Head of caudate nucleus (tissue), 42 donors: ENCODE measurements around the gene NAA60.

ENCODE experiments used
- DNase-seq, 42 donors: peaks; one replicate each; pipeline versions ENCODE4 v3.0.0 to v3.0.0-alpha.2; 2020 to 2021; ENCODE audit warnings: mixed read lengths in 7 of 42
- intact Hi-C: fragments of 100-400 bp; cut with DNase I; formaldehyde crosslinking; loops from one replicate; pipeline ENCODE4 v1.15.0; 2022

NAA60 gene

DNA sequence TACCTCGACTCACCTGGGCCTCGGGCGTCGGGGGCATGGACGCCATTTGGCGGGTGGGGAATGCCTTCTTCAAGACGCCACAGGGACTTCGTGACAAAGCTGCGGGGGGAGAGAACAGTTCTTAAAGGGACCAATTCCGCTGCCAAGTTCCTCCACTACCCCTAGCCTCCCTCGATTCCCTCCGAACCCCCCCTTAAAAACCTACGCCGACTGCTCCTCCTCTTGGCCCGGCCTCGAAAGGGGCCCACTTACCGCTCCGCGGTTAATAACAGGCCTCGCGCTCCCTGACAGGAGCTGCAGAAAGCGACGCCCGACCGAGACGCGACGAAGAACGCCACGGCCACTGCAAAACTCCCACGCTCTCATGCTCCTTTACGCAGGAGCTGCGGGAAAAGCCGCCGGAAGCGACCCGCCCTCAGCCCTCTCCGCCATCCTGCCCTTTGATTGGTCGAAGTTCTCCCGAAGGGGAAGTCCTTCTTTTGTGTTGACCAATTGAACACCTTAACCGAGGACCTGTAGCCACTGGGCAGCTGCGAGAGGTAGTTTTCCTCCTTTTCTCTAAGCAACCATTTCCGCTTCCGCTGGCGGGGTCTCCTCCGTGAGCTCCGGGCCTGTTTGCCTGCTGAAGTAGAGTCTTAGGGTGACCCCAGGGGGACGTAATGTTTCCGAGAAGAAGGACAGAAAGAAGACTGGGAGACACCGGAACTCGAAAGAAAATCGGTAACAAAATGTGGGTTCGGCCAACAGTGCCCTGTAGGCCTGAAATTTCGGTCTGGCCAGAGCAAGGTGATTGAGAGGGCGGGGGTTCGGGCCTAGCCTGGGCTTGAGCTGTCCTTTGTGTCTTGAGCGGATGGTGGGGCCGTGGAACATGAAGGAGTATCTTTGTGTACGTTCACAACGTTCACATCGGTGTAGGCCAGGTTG is at the start of gene NAA60, which contains the start of gene ZNF597:
Gene NAA60 (plus strand): TSS at position 573 of the 924 bp plus-strand sequence. CDS start 32,548 bp downstream, outside the sequence.
Gene ZNF597 (minus strand): TSS at position 397 of the 924 bp plus-strand sequence. CDS start 351 bp downstream, at position 46.
- intact Hi-C loops = no loop called here
- DNase-seq = peak; percentile 74 to 94 (median 87)

DNA sequence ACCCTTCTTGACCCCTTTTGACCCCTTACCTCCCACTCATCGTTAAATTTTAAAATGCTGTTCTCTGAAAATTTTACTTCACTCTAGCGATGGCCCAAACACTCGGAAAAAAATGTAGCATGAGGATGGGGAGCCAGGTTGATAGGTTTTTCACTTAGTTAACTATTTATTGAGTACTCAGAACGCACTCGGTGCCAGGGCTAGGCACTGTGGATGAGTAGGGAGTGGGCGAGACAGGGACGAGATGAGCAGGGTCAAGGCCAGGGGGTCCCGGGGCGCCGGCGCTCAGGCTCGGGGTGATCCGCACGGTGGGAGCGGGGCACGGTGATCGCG is 43.1 kb upstream of the NAA60 start:
- intact Hi-C loops = loop anchor here (2.0 to 10.0 kb wide), 2 partner anchors 56 to 106 kb away; no protein-coding TSS in a partner anchor
- no peak for DNase-seq

DNA sequence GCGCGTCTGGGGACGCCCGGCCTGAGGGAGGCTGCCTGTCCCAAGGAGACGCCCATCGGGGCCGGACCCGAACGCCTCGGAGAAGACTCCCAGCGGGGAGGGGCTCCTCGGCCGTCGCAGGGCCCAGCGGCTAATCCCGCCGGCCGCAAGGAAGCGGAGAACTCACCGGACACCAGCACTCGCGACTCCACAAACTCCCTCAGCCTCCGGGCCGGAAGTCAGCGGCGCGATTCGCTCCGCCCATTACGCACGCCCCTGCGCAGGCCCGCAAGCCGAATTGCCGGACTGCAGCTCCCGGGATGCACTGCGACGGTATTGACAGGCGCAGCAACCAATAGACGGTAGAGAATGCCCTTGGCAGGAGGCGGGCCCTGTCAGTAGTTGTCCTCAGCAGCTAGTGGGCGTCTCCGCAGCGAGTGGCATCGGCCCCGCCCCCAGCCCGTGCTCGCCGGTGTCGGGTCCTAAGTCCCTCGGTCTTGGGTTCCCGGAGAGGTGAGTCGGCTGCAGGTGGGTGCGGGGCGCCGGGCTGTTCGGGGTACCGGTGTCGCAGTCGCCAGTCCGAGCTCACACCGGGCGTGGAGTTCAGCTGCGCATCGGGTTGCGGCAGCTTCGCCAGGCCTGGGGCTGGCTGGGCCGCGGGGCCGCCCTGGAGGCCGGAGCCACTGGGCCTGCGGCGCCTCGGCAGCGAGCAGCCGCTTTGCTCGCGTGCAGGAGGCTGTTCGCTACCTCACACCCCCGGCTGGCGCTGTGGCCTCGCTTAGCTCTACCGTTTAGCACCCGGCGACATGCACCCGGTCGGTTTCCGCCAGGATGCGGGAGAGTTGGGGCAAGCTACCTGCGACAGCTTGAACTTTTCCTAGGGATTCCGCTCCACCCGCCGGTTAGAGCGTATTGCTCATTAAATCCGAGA is 42.4 kb upstream of the NAA60 start, which contains the start of the genes ZNF174 and ZSCAN32:
Gene ZNF174 (plus strand): TSS at position 437 of the 910 bp plus-strand sequence. CDS start 790 bp downstream, outside the sequence.
Gene ZSCAN32 (minus strand): TSS at position 226 of the 910 bp plus-strand sequence. CDS start 3,447 bp downstream, outside the sequence.
- peak; percentile 97 to 100 (median 99) for DNase-seq
- intact Hi-C loops = loop anchor here (2.0 to 10.0 kb wide), 2 partner anchors 56 to 106 kb away; no protein-coding TSS in a partner anchor

DNA sequence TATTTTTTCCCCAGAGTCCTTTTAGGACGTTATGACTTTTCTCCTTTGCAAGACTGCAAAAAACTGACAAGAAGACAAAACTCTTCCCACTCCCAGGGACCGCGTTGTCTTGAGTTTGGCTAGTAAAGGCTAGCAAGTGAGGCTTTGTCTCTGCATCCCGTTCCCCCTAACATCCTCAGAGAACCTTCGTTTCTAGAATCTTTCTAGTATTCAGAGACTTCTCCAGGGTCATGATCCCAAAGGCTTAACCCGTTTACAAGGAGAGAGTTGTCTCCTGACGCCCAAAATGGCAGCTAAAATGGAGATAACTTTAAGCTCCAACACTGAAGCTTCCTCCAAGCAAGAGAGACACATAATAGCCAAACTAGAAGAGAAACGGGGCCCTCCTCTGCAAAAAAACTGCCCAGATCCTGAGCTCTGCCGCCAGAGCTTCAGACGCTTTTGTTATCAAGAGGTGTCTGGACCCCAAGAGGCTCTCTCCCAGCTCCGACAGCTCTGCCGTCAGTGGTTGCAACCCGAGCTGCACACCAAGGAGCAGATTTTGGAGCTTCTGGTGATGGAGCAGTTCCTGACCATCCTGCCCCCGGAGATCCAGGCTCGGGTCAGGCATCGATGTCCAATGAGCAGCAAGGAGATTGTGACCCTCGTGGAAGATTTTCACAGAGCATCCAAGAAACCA is 41.6 kb upstream of the NAA60 start:
- DNase-seq = peak in 3 of 42 donors; percentile 9 to 39 (median 17)
- intact Hi-C loops = loop anchor here (2.0 to 10.0 kb wide), 2 partner anchors 55 to 107 kb away; no protein-coding TSS in a partner anchor

DNA sequence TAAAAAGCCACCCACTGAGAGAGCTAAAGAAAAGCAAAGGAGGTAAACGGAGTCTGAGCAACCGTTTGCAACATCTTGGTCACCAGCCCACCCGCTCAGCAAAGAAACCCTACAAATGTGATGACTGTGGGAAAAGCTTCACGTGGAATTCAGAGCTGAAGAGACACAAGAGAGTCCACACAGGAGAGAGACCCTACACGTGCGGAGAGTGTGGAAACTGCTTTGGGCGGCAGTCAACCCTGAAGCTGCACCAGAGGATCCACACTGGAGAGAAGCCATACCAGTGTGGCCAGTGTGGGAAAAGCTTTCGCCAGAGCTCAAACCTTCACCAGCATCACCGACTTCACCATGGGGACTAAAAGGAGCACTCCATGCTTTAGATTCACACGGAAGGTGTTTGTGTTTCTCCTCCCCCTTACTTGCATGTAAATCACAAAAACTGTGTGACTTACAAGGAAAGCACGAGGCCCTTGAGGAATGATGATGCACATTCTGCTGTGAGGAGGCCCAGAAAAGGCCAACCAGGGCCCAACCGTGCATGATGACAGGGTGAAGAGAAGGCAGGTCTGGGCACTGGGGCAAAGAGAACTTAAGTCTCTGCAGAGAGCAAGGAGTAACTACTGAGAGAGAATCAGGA is 34.8 kb upstream of the NAA60 start:
- no peak for DNase-seq
- intact Hi-C loops = loop anchor here (10.0 kb wide), 1 partner anchor 114 kb away; no protein-coding TSS in a partner anchor

DNA sequence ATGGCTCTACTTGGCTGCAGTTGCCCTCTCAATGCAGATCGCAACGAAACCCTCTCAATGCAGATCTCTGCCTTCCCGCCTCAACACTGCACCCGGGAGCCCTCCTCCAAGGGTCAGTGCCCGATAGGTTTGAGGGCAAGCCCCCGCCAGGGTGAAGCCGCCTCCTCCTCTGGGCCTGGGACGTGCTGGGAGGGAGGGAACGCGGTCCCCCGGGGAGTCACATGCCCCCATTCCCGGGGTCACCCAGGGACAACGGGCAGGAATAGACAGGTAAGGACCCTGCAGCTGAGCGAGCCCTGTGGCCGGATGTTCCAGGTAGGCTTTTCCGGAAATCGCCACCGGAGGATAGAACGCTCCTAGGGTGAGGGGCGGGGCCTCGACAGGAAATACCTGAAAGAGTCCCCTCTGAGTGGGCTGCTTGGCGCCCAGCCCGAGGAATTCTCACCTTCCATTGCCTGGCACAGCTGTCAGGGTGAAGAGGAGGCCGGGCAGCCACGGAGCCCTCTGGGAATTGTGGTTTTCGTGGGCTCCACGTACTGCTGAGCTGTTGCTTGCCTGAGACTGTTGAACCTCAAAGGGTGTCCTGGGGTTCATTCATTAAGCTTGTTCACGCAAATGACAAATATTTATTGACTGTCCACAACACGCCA is 29.6 kb upstream of the NAA60 start:
- DNase-seq = peak in 22 of 42 donors; percentile 5 to 57 (median 21)
- intact Hi-C loops = no loop called here

DNA sequence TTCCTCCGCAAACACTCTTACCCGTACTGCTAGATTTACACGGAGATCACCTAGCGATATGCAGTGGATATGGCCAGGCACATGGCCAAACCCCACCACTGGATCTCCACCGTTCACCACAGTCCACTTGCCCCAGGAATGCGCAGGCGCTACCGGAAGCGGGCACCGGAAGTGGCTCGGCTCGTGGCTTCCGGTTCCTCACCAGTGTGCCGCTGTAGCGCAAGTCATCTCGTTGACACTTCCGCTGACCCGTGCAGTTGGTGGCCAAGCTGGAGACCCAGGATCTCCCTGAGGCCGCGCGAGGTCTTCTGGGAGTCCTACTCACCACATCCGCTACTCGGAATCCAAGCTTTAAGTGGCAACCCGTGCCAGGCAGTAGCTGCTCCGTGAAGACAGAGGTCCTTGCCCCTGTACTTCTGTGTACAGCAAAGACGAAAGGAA is 11.7 kb upstream of the NAA60 start:
- peak in 40 of 42 donors; percentile 29 to 75 (median 52) for DNase-seq
- intact Hi-C loops = no loop called here

DNA sequence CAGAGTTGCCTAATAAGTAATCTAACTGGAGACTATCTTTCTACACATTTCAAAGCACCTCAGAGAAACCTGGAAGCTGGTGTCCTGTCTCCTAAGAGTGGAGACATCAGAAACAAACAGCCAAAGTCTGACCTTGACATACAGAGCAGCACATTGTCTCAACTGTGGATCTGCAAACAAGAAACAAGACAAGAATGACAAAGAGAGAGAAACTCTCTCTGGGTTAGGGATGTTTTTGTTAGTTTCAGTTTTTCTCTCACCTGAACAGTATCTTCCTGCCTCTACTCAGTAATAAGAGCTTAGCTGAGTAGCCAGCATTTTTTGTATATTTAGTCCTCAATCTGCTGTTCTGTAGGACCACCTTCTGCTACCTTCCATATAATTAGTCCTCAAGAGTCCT is 9.1 kb upstream of the NAA60 start:
- intact Hi-C loops = no loop called here
- no peak for DNase-seq

DNA sequence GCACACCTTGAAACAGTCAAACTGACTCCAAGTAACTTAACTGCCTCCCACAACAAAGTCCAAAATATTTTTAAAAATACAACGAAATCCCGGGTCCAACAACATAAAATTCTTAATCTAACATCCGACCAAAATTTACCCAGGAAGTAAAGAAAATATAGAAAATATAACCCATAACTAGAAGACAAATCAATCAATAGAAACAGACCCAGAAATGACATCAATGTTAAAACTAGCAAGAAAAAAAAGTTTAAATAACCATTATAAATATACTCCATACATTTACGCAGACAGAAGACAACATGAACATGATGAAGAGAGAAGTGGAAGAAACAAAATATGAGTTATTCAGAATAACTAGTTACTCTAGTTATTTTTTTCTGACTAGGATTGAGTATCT is 3.8 kb upstream of the NAA60 start:
- intact Hi-C loops = no loop called here

DNA sequence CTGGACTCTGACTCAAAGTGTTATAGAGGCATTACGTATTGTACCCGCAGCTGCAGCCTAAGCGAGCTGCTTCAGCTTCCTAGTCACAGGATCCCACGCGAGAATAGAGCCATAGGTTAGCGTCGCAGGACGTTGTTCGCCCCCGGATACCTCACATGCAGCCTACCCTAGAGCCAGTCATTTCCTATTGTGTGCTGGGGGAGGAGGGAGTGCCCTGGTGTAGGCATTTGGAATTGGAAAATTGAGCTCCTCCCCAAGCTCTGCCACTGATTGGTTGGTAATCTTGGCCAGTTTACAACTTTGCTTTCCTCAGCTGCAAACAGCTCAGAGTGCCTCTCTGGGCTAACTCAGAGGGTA is 530 bp downstream of the NAA60 start:
- DNase-seq = peak in 22 of 42 donors; percentile 19 to 69 (median 41)
- intact Hi-C loops = no loop called here

More for the DNA sequence above, 3.8 kb upstream of the NAA60 start:
- no peak for DNase-seq

DNA sequence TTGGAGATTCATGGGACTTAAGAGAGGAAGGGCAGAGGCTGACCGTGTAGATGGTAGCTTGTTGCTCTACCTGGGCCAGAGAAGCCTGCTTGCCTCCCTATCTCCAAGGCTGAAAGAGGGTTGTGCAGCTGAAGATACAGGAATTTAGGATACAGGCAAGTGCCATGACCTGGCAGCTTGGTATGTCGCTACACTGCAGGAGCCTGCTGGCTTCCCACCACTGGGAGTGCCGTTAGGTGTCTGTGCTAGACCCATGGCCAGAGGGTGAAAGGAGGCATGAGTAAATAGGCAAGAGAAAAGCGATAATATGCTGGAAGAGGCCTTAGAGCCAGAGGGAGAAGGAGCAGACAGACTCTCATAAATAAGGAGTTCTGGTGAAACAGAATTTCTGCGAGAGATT is 10.6 kb downstream of the NAA60 start:
- intact Hi-C loops = loop anchor here (10.0 kb wide), 2 partner anchors 149 to 189 kb away; partner anchors contain the start of genes TIGD7 and ZNF75A
- no peak for DNase-seq

DNA sequence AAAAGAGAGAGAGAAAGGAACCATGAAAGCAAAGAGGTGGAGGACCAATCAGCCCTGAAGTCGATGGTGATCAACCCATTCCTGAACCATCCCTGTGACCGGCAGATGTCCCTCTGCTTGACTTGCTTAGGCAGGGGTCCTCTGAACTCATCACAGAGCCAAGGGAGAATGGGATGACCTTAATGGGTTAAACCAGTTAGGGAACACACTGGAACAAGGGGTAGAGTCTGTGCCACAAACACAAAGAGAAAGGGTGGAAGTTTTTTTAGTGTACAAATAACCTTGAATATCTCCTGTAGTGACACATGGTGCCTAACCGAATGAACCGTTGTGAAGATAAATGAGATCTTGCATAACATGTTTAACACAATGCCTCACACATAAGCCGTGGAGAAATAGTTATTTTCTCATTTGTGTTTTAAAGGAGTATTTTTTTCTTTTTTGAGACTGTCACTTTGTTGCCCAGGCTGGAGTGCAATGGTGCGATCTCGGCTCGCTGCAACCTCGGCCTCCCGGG is 11.2 kb downstream of the NAA60 start:
- DNase-seq = no peak
- intact Hi-C loops = loop anchor here (5.0 to 10.0 kb wide), 3 partner anchors 48 to 190 kb away; partner anchors contain the start of genes CLUAP1, TIGD7 and ZNF75A

DNA sequence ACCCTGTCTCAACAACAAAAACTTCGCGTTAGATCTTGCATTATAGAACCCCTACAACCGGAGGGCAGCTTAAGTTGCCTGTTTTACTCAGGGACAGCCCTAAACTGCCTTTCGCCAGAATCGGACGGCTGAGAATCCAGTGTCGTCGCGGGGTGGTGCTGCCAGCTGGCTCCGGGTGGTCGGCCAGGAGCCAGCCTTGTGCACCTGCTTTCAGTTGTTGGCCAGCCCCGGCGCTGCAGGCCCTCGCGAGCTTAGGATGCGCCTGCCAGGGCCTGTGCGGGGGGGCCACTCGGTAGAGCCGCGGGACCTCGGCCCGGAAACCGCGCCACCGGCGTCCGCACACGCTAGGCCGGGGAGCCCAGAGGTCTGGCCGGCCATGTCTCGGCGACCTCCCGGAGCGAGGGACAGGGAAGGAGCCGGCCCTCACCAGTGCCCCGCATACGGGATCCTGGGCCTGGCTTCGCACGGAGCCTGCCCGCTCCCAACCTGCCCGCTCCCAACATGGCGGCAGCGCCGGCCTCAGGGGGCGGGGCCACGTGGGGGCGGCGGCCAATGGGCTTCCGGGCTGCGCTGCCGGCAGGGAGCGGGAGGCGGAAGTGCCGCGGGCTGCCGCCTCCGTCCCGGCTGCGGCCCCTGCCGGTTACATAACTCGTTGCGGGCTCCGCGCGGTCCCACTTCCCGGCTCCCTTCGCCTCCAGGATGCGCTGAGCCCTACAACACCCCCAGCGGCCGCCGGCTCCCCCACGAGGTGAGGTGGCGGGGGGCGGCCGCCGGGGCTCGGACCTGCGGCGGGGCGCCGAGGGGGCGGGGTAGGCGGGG is 14.2 kb downstream of the NAA60 start:
- intact Hi-C loops = loop anchor here (2.0 to 10.0 kb wide), 4 partner anchors 45 to 193 kb away; partner anchors contain the start of genes CLUAP1, TIGD7, ZNF174 and ZNF75A
- peak; percentile 77 to 95 (median 90) for DNase-seq

DNA sequence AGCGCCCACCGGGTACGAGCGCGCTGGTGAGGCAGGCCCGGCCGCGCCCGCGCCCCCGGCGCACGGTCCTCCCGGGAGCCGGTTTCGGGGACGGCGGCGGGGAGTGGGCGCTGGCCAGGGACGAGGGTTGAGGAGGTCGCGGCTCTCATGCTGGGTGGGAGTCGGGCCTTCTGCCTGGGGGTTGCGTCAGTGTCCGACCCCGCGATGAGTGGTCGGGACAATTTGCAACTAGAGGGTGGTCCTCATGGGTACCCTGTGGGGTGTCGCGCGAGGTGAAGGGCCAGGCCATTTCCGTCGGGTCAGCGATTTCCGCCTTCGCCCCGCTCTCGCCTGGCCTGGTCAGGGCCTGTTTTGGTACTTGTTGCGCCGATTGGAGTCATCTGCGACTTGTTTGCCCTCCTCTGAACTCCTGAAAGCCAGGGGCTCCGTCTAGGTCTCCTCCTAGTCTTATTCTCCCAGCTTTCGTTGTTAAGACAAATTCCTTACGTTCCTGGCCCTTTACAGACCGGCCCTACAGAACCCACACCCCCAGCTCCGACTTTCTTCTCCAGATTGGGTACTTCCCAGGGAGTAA is 14.9 kb downstream of the NAA60 start:
- DNase-seq = peak in 19 of 42 donors; percentile 11 to 56 (median 35)
- intact Hi-C loops = loop anchor here (5.0 to 10.0 kb wide), 3 partner anchors 44 to 194 kb away; partner anchors contain the start of genes CLUAP1, TIGD7 and ZNF75A

DNA sequence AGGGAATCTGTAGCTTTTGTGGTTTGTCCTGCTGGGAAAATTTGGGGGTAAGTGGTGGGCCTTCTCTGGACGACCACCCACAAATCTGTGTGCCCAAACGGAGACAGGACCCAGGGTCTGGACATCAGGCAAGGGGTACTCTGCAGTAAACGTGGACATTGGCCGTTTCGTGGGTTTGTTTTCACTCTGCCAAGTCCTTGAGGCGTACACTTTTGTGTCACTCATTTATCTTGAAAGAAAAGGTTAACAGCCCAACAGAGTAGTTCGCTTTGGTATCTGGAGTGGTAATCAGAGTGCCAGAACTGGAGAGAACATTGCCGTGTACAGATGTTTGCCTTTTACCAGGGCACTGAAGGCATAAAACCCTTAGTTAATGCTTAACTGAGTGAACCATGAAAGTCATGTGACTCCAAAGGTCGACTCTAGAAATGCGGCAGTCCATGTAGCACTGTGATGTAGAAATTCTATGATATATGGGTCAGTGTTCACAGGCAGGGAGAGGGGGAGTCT is 15.4 kb downstream of the NAA60 start:
- peak in 1 of 42 donors; percentile 14 for DNase-seq
- intact Hi-C loops = loop anchor here (5.0 to 10.0 kb wide), 3 partner anchors 43 to 194 kb away; partner anchors contain the start of genes CLUAP1, TIGD7 and ZNF75A
